Neural progenitor cell (in vitro differentiated cells): ENCODE results near the gene ZNF831. TPM values are rescaled to one million over a fixed set of nuclear protein-coding genes. Genes with fewer than 3 reads are reported as not detected.

Experiments used
- DNase-seq: peaks from one replicate; pipeline ENCODE4 v3.0.0-alpha.2; 2016; ENCODE audit warnings: low spot score
- H2AFZ ChIP-seq: fragments of 200-600 bp; sonication (generic); replicated peaks from 2 replicates; pipeline ENCODE4 v1.6.1; 2016; ENCODE audit warnings: antibody characterized with exemption
- H3F3A ChIP-seq: fragments of 200-600 bp; sonication (generic); 2 replicates; pipeline ENCODE4 v1.6.1; 2016; ENCODE audit warnings: antibody characterized with exemption, low read depth
- H3K27ac ChIP-seq: fragments of 200-600 bp; sonication (generic); 2 replicates; pipeline ENCODE4 v1.5.1; 2016; ENCODE audit warnings: mild to moderate bottlenecking
- H3K27me3 ChIP-seq: fragments of 200-600 bp; sonication (generic); 2 replicates; pipeline ENCODE4 v1.6.1; 2016; ENCODE audit warnings: mild to moderate bottlenecking, moderate library complexity
- H3K36me3 ChIP-seq: fragments of 200-600 bp; sonication (generic); 2 replicates; pipeline ENCODE4 v1.5.1; 2016
- H3K4me1 ChIP-seq: fragments of 200-600 bp; sonication (generic); 2 replicates; pipeline ENCODE4 v1.6.1; 2016; ENCODE audit warnings: mixed run types
- H3K4me2 ChIP-seq: fragments of 200-600 bp; sonication (generic); 2 replicates; pipeline ENCODE4 v1.6.1; 2016
- H3K4me3 ChIP-seq: fragments of 200-600 bp; sonication (generic); 2 replicates; pipeline ENCODE4 v1.5.1; 2016
- H3K79me2 ChIP-seq: fragments of 200-600 bp; sonication (generic); 2 replicates; pipeline ENCODE4 v1.6.1; 2016; ENCODE audit warnings: low read depth
- H3K9ac ChIP-seq: fragments of 200-600 bp; sonication (generic); 2 replicates; pipeline ENCODE4 v1.6.1; 2016
- H3K9me3 ChIP-seq: fragments of 200-600 bp; sonication (generic); 2 replicates; pipeline ENCODE4 v1.5.1; 2016; ENCODE audit warnings: low read depth
- H4K20me1 ChIP-seq: fragments of 200-600 bp; sonication (generic); 2 replicates; pipeline ENCODE4 v1.6.1; 2016; ENCODE audit warnings: low read depth
- H3K27ac Mint-ChIP-seq: 3 replicates; pipeline ENCODE4 v1.8.0; 2021; ENCODE audit warnings: mixed read lengths
- H3K27me3 Mint-ChIP-seq: 2 replicates; pipeline ENCODE4 v1.8.0; 2022; ENCODE audit warnings: low read depth, mild to moderate bottlenecking, inconsistent platforms, moderate library complexity, mixed read lengths; ENCODE audit not compliant: insufficient read depth
- H3K36me3 Mint-ChIP-seq: 3 replicates; pipeline ENCODE4 v1.8.0; 2021; ENCODE audit warnings: mixed read lengths
- H3K4me1 Mint-ChIP-seq: 3 replicates; pipeline ENCODE4 v1.8.0; 2021; ENCODE audit warnings: mixed read lengths
- H3K4me3 Mint-ChIP-seq: 3 replicates; pipeline ENCODE4 v1.8.0; 2021; ENCODE audit warnings: mild to moderate bottlenecking, moderate library complexity, mixed read lengths
- H3K9me3 Mint-ChIP-seq: 3 replicates; pipeline ENCODE4 v1.8.0; 2020; ENCODE audit warnings: mixed read lengths
- EZH2 ChIP-seq: fragments of 200-600 bp; sonication (generic); IDR thresholded peaks from 2 replicates; pipeline ENCODE4 v1.6.1; 2017; ENCODE audit warnings: antibody characterized with exemption, mild to moderate bottlenecking, moderate library complexity
- EZH2phosphoT487 ChIP-seq: fragments of 200-600 bp; sonication (generic); IDR thresholded peaks from 2 replicates; pipeline ENCODE4 v1.6.1; 2017; ENCODE audit warnings: antibody characterized with exemption
- total RNA-seq: library from RNA; depleted of rRNA; stranded (reverse); fragments of >200 nt; gene quantifications from 2 replicates; pipeline ENCODE4 v1.2.3, GENCODE V29; 2015; ENCODE audit warnings: low replicate concordance
- TF ChIP-seq, protein P1 (sequence below): fragments of 200-600 bp; sonication (generic); IDR thresholded peaks from 2 replicates; pipeline ENCODE4 v1.5.1; 2017; ENCODE audit warnings: antibody characterized with exemption, mild to moderate bottlenecking

ZNF831 gene
- total RNA-seq, 1 donor from 2014 or later, result not detected

DNA sequence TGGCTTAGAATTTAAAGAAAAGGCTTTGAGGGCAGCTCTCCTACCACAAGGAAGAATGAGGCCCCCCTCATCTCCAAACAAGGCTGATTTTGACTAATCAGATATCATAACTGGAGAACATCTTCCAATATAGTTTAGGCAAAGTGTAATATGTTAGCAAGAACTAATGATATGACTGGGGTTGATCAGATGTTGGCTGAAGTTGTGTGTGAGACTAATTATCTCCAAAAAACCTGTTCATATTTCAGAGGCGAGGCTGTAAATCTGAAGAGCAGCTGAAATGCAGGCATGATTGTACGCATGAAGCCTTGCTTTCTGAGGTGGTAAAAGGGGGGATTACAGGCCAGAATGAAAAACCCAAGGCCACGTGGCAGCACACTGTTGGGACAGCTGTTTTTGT, 16.0 kb upstream of the ZNF831 start:
- H3K9me3 Mint-ChIP-seq, result peaks cover 2% of the 10 kb centered on the region

DNA sequence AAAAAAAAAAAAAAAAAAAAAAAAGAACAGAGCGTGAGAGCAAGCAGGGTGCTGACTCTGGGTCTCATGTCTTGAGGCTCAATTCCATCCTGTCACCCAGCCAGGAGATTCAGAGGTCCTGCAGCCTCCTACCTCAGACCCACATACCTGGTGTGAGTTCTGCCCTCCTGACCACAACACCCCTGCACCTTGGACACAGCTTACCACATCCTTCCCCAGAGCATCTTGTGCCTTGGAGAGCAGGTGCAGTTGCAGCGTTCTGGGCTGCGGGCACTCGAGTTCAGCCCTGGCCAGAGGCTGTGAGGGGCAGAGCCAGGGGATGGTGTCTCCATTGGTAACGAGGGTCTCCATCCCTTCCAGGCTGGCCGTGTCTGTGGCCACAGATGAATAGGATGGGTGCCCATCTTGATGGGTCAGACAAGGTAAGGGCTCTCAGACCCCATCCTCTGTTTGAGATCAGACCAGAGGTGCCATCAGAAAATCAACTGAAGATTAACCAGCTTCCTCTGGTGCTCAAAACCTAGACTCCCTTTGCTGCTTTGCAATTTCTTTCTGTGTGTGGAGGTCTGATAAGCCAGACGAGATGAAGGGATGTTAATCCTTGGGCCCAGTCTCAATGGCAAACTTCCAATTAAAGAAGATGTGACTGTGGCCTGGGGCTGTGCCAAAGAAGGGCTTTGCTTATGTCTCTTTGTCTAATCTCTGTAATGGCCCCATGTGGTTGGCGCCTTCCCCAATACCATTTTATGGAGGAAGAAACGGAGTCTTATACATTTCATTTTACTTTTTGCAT, 14.7 kb upstream of the ZNF831 start:
- no peaks in the 10 kb centered on the region for H3F3A ChIP-seq
- H3K9me3 ChIP-seq, result no peaks in the 10 kb centered on the region
- no peak overlapping the region for H2AFZ ChIP-seq
- no peaks in the 10 kb centered on the region for H3K79me2 ChIP-seq
- Mint-ChIP-seq H3K27me3 (peaks cover 7% of the 10 kb centered on the region), H3K4me3 (no peak overlapping the region), H3K27ac (no peak overlapping the region), H3K36me3 (no peaks in the 10 kb centered on the region), H3K9me3 (peaks cover 2% of the 10 kb centered on the region), H3K4me1 (peaks cover 4% of the 10 kb centered on the region)
- TF ChIP-seq, protein P1, sequence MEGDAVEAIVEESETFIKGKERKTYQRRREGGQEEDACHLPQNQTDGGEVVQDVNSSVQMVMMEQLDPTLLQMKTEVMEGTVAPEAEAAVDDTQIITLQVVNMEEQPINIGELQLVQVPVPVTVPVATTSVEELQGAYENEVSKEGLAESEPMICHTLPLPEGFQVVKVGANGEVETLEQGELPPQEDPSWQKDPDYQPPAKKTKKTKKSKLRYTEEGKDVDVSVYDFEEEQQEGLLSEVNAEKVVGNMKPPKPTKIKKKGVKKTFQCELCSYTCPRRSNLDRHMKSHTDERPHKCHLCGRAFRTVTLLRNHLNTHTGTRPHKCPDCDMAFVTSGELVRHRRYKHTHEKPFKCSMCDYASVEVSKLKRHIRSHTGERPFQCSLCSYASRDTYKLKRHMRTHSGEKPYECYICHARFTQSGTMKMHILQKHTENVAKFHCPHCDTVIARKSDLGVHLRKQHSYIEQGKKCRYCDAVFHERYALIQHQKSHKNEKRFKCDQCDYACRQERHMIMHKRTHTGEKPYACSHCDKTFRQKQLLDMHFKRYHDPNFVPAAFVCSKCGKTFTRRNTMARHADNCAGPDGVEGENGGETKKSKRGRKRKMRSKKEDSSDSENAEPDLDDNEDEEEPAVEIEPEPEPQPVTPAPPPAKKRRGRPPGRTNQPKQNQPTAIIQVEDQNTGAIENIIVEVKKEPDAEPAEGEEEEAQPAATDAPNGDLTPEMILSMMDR, result no peak
- TF ChIP-seq EZH2 (no peak), EZH2phosphoT487 (no peak)
- H3K9ac ChIP-seq, result no peak overlapping the region
- no peak overlapping the region for H3K4me2 ChIP-seq
- H3K36me3 ChIP-seq, result no peaks in the 10 kb centered on the region
- no peaks in the 10 kb centered on the region for H3K27me3 ChIP-seq
- no peak overlapping the region for H3K27ac ChIP-seq
- H3K4me3 ChIP-seq, result no peak overlapping the region
- H4K20me1 ChIP-seq, result no peaks in the 10 kb centered on the region
- H3K4me1 ChIP-seq, result no peaks in the 10 kb centered on the region
- no peak for DNase-seq

More for the DNA sequence above, 16.0 kb upstream of the ZNF831 start:
- H3K4me1 ChIP-seq, result no peaks in the 10 kb centered on the region
- Mint-ChIP-seq H3K4me1 (peaks cover 4% of the 10 kb centered on the region), H3K27ac (no peak overlapping the region), H3K4me3 (no peak overlapping the region), H3K36me3 (no peaks in the 10 kb centered on the region), H3K27me3 (peaks cover 7% of the 10 kb centered on the region)
- no peaks in the 10 kb centered on the region for H3K79me2 ChIP-seq
- H3K4me2 ChIP-seq, result no peak overlapping the region
- no peaks in the 10 kb centered on the region for H4K20me1 ChIP-seq
- no peaks in the 10 kb centered on the region for H3K27me3 ChIP-seq
- H3K36me3 ChIP-seq, result no peaks in the 10 kb centered on the region
- no peaks in the 10 kb centered on the region for H3F3A ChIP-seq
- no peaks in the 10 kb centered on the region for H3K9me3 ChIP-seq
- TF ChIP-seq EZH2phosphoT487 (no peak), EZH2 (no peak)
- TF ChIP-seq, protein P1, result no peak
- H3K27ac ChIP-seq, result no peak overlapping the region
- no peak overlapping the region for H3K4me3 ChIP-seq
- H3K9ac ChIP-seq, result no peak overlapping the region
- H2AFZ ChIP-seq, result no peak overlapping the region
- DNase-seq, result no peak

DNA sequence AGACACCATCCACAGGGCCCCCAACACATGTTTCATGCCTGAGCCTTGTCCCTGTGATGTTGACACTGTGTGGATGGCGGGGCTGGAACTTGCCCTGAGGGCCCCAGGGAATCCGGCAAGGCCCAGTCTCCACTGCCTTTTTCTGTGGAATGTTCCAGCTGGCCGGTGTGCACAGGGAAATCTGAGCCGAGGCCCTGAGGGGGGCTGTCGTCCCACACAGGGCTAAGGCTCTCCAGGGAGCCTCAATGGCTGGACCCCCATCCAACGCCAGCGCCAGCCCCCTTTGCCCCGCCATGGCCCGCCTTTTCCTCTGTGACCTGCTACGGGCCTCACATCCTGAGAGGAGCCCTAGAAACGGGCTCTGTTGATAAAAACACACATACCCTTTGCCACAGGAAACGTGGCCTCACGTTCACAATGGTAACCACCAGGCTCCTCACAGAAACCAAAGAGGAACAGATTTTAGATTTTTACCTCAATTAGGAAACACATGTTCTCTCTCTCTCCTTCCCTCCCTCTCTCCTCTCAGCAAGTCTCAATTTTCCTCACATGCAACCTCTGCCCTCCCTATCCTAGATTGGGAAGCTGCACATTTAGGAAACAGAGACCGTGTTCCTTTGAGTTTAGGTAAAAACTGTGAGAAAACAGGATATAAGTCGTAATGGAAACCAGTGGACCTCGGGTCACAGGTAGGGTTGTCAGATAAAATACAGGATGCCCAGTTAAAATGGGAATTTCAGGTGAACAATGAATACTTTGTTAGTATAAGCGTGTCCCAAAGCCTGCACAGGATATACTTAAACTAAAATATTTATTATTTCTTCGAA, 13.7 kb upstream of the ZNF831 start:
- H2AFZ ChIP-seq, result no peak overlapping the region
- H3K4me3 Mint-ChIP-seq, result no peak overlapping the region

More for the DNA sequence above, 13.7 kb upstream of the ZNF831 start:
- Histone ChIP-seq H3K27ac (no peak overlapping the region), H3K27me3 (no peaks in the 10 kb centered on the region), H3K36me3 (no peaks in the 10 kb centered on the region), H3K4me3 (no peak overlapping the region), H3K9ac (no peak overlapping the region), H3K79me2 (no peaks in the 10 kb centered on the region), H4K20me1 (no peaks in the 10 kb centered on the region), H3K9me3 (no peaks in the 10 kb centered on the region), H3K4me1 (no peaks in the 10 kb centered on the region), H3K4me2 (no peak overlapping the region), H3F3A (no peaks in the 10 kb centered on the region)
- no peak for DNase-seq
- H3K27ac Mint-ChIP-seq, result peak overlapping the region; percentile 38
- TF ChIP-seq EZH2phosphoT487, result no peak
- TF ChIP-seq, protein P1, result no peak
- TF ChIP-seq EZH2, result no peak
- no peaks in the 10 kb centered on the region for H3K36me3 Mint-ChIP-seq
- H3K27me3 Mint-ChIP-seq, result peaks cover 7% of the 10 kb centered on the region
- peaks cover 2% of the 10 kb centered on the region for H3K9me3 Mint-ChIP-seq
- peaks cover 4% of the 10 kb centered on the region for H3K4me1 Mint-ChIP-seq
